Spleen (tissue), 11 donors: ENCODE results near the gene BARHL1. TPM values are rescaled to one million over a fixed set of nuclear protein-coding genes. Genes with fewer than 3 reads are reported as not detected.

Experiments
- DNase-seq: peaks from one replicate; pipeline ENCODE4 v3.0.0-alpha.2; 2020
- H3K27ac ChIP-seq, 8 donors: fragments of 200-600 bp; sonication (generic) in 7 of 8; 1 replicate in 4 of 8; 2 replicates in 4 of 8; pipeline versions ENCODE4 v1.5.0 to v1.8.0; 2016 to 2021; ENCODE audit warnings: inconsistent platforms in 4 of 8, mild to moderate bottlenecking in 4 of 8, moderate library complexity in 1 of 8
- H3K27me3 ChIP-seq, 7 donors: fragments of 200-600 bp; sonication (generic) in 6 of 7; replicated peaks in 1 of 7; 1 replicate in 4 of 7; 2 replicates in 3 of 7; pipeline versions ENCODE4 v1.5.0 to v1.8.0; 2016 to 2021; ENCODE audit warnings: inconsistent platforms in 3 of 7, mild to moderate bottlenecking in 1 of 7
- H3K36me3 ChIP-seq, 6 donors: fragments of 200-600 bp; sonication (generic) in 5 of 6; 1 replicate in 4 of 6; 2 replicates in 2 of 6; pipeline versions ENCODE4 v1.5.0 to v1.8.0; 2016 to 2021; ENCODE audit warnings: inconsistent platforms in 2 of 6
- H3K4me1 ChIP-seq, 6 donors: fragments of 200-600 bp; sonication (generic) in 5 of 6; 1 replicate in 3 of 6; 2 replicates in 3 of 6; pipeline versions ENCODE4 v1.5.0 to v1.8.0; 2016 to 2021; ENCODE audit warnings: inconsistent platforms in 3 of 6
- H3K4me3 ChIP-seq, 8 donors: fragments of 200-600 bp; sonication (generic) in 7 of 8; 1 replicate in 4 of 8; 2 replicates in 4 of 8; pipeline versions ENCODE4 v1.5.0 to v1.8.0; 2016 to 2021; ENCODE audit warnings: inconsistent platforms in 4 of 8, mild to moderate bottlenecking in 4 of 8, moderate library complexity in 2 of 8
- H3K9me3 ChIP-seq, 8 donors: fragments of 200-600 bp; sonication (generic) in 7 of 8; 1 replicate in 4 of 8; 2 replicates in 4 of 8; pipeline versions ENCODE4 v1.5.0 to v1.8.0; 2016 to 2021; ENCODE audit warnings: inconsistent platforms in 4 of 8
- POLR2A ChIP-seq, 3 donors: fragments of 450-650 bp; IDR thresholded peaks; one replicate each; pipeline ENCODE4 v1.5.1; 2017; ENCODE audit warnings: antibody characterized with exemption in 3 of 3, mild to moderate bottlenecking in 1 of 3
- POLR2AphosphoS5 ChIP-seq, 3 donors: sonication (generic); formaldehyde crosslinking; IDR thresholded peaks; one replicate each; pipeline ENCODE4 v1.5.1; 2017; ENCODE audit warnings: antibody characterized with exemption in 3 of 3
- WGBS, 5 donors: extraction: QIAGEN DNeasy Blood & Tissue Kit in 3 of 5; methylation state at CpG; one replicate each; pipeline versions ENCODE4 v1.1.5 to v1.1.7; 2013 to 2018; 5-methylcytosine and 5-hydroxymethylcytosine counted together
- intact Hi-C: fragments of 100-400 bp; cut with DNase I; formaldehyde crosslinking; loops from one replicate; pipeline ENCODE4 v1.15.0; 2023; ENCODE audit warnings: low total_unique reads
- polyA plus RNA-seq, 3 donors: library from polyadenylated mRNA; stranded (reverse); fragments of 200-250 nt; gene quantifications; one replicate each; pipeline ENCODE4 v1.2.1, GENCODE V29; 2013
- total RNA-seq, 7 donors: library from RNA; depleted of rRNA in 3 of 7; stranded (reverse); fragments of >200 nt in 3 of 7; fragmentation: NEBNext Ultra II Directional in 4 of 7; extraction: Animal tissue kit (Norgen Biotek cat#: 25700) in 4 of 7; gene quantifications; one replicate each; pipeline versions ENCODE4 v1.1.0 to v1.2.1, GENCODE V29; 2016 to 2021
- TF ChIP-seq, protein P1 (sequence below), 11 experiments: fragments of 200-600 bp in 7 of 11; fragments of 450-650 bp in 4 of 11; sonication (generic) in 4 of 11; IDR thresholded peaks in 8 of 11; conservative IDR thresholded peaks in 3 of 11; 1 replicate in 7 of 11; 2 replicates in 4 of 11; pipeline versions ENCODE4 v1.4.0 to v1.8.0; 2016 to 2021; ENCODE audit warnings: antibody characterized with exemption in 11 of 11, inconsistent platforms in 4 of 11, mild to moderate bottlenecking in 1 of 11
- donor health status: healthy with polysubstance abuse.
- donor health status: DM: no; HTN: no; CAD: no; lungs with moderate emphysema.
- donor health status: DM: no; HTN: no; CAD: no.
- donor health status: Bipolar disorder and iron deficiency.
- donor health status: healthy.
- donor health status: DM: no; HTN: no; CAD: no.
- donor health status: DM: yes; HTN: yes; CAD: no.

BARHL1 gene
- total and polyA plus RNA-seq, 10 donors, result not detected

DNA sequence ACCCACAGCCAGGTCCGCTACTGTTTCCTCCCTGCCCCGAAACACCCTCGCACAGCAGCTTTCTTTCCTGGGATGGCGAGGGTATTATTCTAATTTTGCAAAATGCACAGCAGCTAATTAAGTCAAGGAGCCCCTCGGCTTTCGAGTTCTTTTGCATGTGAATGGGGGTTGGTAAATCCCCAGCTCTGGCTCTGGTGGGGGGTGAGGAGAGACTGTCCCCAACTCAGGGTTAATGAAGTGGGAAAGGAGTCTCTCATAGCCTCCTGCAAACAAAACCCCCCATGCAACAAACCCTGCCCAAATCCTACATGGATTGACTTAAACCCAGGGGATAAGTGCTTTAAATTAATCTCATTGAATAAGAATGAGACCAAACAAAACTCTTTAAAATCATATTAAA, 8.8 kb downstream of the BARHL1 start:
- intact Hi-C loops, result no loop called here
- no peak for DNase-seq
- Histone ChIP-seq H3K36me3 (peaks cover 6 to 35% (median 23%) of the 10 kb centered on the region in 6 donors), H3K4me3 (no peak overlapping the region), H3K27me3 (peaks cover 9 to 69% (median 64%) of the 10 kb centered on the region in 7 donors), H3K27ac (no peak overlapping the region), H3K4me1 (peaks cover 0 to 47% (median 20%) of the 10 kb centered on the region in 6 donors), H3K9me3 (no peaks in the 10 kb centered on the region)
- 13 to 33% (median 23%) methylated on average over 5 to 6 of the region's 6 CpGs for WGBS, 5 donors
- TF ChIP-seq, protein P1, sequence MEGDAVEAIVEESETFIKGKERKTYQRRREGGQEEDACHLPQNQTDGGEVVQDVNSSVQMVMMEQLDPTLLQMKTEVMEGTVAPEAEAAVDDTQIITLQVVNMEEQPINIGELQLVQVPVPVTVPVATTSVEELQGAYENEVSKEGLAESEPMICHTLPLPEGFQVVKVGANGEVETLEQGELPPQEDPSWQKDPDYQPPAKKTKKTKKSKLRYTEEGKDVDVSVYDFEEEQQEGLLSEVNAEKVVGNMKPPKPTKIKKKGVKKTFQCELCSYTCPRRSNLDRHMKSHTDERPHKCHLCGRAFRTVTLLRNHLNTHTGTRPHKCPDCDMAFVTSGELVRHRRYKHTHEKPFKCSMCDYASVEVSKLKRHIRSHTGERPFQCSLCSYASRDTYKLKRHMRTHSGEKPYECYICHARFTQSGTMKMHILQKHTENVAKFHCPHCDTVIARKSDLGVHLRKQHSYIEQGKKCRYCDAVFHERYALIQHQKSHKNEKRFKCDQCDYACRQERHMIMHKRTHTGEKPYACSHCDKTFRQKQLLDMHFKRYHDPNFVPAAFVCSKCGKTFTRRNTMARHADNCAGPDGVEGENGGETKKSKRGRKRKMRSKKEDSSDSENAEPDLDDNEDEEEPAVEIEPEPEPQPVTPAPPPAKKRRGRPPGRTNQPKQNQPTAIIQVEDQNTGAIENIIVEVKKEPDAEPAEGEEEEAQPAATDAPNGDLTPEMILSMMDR (IDR thresholded peaks at IDR 0.05 in 8 of 11, conservative IDR thresholded peaks at IDR 0.05 in 3 of 11), result no peak
- TF ChIP-seq POLR2AphosphoS5 (IDR thresholded peaks at IDR 0.05) (no peak), POLR2A (IDR thresholded peaks at IDR 0.05) (no peak)

DNA sequence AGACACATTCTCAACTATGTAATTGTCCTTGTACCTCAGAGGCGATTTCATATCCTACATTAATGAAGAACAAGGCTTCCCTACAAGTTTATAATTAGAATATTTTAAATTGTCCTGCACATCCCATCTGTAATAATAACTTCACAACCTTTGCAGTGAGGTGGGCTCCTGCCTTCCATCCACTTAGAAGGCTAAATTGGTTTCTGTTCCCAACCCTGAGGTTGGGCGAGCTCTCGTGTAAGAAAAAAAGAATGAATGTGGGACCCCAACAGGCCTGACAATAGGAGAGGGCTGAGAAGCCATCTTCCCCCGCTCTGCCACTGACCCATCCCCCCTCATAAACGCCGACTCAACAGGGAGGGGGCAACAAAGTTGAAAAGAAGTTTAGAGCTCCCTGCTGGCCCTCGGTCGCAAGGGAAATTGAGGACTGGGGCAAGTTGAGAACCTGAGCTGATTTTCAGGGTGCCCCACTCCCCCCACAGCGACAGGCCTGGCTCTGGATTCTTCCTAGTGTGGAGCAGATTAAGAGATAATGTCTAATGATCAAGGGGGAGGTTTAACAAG, 9.4 kb downstream of the BARHL1 start:
- Histone ChIP-seq H3K4me3 (no peak overlapping the region), H3K9me3 (no peaks in the 10 kb centered on the region), H3K4me1 (peaks cover 0 to 41% (median 14%) of the 10 kb centered on the region in 6 donors), H3K27ac (no peak overlapping the region), H3K27me3 (peaks cover 7 to 63% (median 58%) of the 10 kb centered on the region in 7 donors), H3K36me3 (peaks cover 6 to 41% (median 25%) of the 10 kb centered on the region in 6 donors)
- intact Hi-C loops, result no loop called here
- WGBS, 5 donors, result 52 to 57% (median 56%) methylated on average over 9 of the region's 9 CpGs
- TF ChIP-seq POLR2A (IDR thresholded peaks at IDR 0.05) (no peak), POLR2AphosphoS5 (IDR thresholded peaks at IDR 0.05) (no peak)
- TF ChIP-seq, protein P1 (IDR thresholded peaks at IDR 0.05 in 8 of 11, conservative IDR thresholded peaks at IDR 0.05 in 3 of 11), result no peak
- DNase-seq, result no peak

DNA sequence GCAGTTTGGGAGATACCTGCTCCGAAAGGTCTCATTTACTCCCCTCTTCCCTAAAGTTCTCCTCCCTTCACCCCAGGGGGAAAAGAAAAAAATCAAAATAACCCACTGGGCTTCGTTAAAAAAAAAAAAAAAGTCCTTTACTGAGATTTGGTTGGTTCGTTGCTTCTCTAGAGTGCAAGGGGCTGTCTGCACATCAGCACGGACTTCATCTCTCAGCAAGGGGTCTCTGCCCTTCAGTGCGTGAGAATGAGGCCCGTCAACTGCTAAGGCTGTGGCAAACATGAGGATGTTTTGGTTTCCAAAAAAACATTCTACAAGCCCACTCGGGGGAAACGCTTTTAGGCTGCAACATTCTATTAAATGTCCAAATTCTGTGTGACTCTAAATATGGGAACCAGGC, 10.0 kb downstream of the BARHL1 start:
- H3K27me3 ChIP-seq, result peaks cover under 1 to 57% (median 51%) of the 10 kb centered on the region in 7 donors
- no peak overlapping the region for H3K27ac ChIP-seq
- intact Hi-C loops, result no loop called here
- H3K36me3 ChIP-seq, result peaks cover 6 to 47% (median 29%) of the 10 kb centered on the region in 6 donors
- H3K4me1 ChIP-seq, result peaks cover 0 to 34% (median 8%) of the 10 kb centered on the region in 6 donors
- H3K4me3 ChIP-seq, result no peak overlapping the region
- WGBS, 5 donors, result 77 to 87% (median 78%) methylated on average over 8 of the region's 8 CpGs
- H3K9me3 ChIP-seq, result no peaks in the 10 kb centered on the region
- DNase-seq, result no peak
- TF ChIP-seq, protein P1 (IDR thresholded peaks at IDR 0.05 in 8 of 11, conservative IDR thresholded peaks at IDR 0.05 in 3 of 11), result no peak
- TF ChIP-seq POLR2AphosphoS5 (IDR thresholded peaks at IDR 0.05), result no peak
- no peak for TF ChIP-seq POLR2A (IDR thresholded peaks at IDR 0.05)

DNA sequence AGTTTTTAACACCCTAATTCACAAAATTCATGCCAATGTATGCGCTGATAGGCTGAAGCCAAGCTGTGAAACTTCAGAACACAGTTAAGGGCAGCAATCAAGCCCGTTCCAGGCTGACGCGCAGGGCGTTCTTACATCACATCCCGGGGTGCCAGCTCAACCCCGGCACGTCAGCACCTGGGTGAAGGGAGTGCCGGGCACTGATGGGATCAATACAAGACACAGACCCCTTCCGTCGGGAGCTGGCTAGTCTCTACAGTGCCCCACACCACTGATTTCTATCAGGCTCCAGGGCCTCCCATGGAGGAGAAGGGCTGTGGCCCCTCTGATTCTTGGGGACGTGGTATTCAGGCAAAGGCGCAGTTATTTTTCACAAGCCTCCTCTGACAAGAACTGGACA, 12.0 kb downstream of the BARHL1 start:
- no peak for DNase-seq
- intact Hi-C loops, result no loop called here
- Histone ChIP-seq H3K9me3 (no peaks in the 10 kb centered on the region), H3K27me3 (peaks cover 0 to 38% (median 32%) of the 10 kb centered on the region in 7 donors), H3K27ac (no peak overlapping the region), H3K4me1 (peaks cover 0 to 19% (median 4%) of the 10 kb centered on the region in 6 donors), H3K36me3 (peaks cover 6 to 67% (median 33%) of the 10 kb centered on the region in 6 donors), H3K4me3 (no peak overlapping the region)
- TF ChIP-seq, protein P1 (IDR thresholded peaks at IDR 0.05 in 8 of 11, conservative IDR thresholded peaks at IDR 0.05 in 3 of 11), result no peak
- TF ChIP-seq POLR2A (IDR thresholded peaks at IDR 0.05) (no peak), POLR2AphosphoS5 (IDR thresholded peaks at IDR 0.05) (no peak)
- WGBS, 5 donors, result 91 to 98% (median 95%) methylated on average over 13 of the region's 13 CpGs
